Right lobe of liver (tissue), 6 donors: ENCODE measurements around the gene ZFP91. TPM values are rescaled to one million over a fixed set of nuclear protein-coding genes. Genes with fewer than 3 reads are reported as not detected.

ENCODE experiments used
- ATAC-seq, 4 donors: fragments of 200-7000 bp; cut with Tn5 transposase; one replicate each; pipeline ENCODE4 v1.9.1; 2020; ENCODE audit warnings: mild to moderate bottlenecking in 4 of 4, moderate library complexity in 4 of 4
- DNase-seq, 3 donors: peaks; one replicate each; pipeline ENCODE4 v3.0.0-alpha.2; 2020
- H3K27ac ChIP-seq, 3 donors: fragments of 200-600 bp; one replicate each; pipeline ENCODE4 v1.8.0; 2022
- H3K27me3 ChIP-seq, 2 donors: fragments of 200-600 bp; one replicate each; pipeline ENCODE4 v1.8.0; 2022
- H3K36me3 ChIP-seq, 4 donors: fragments of 200-600 bp; sonication (generic) in 1 of 4; one replicate each; pipeline versions ENCODE4 v1.5.1 to v1.8.0; 2017 to 2022; ENCODE audit warnings: control low read depth in 1 of 4
- H3K4me1 ChIP-seq, 4 donors: fragments of 200-600 bp; sonication (generic) in 1 of 4; one replicate each; pipeline versions ENCODE4 v1.5.1 to v1.8.0; 2017 to 2022; ENCODE audit warnings: control low read depth in 1 of 4
- H3K4me3 ChIP-seq, 3 donors: fragments of 200-600 bp; one replicate each; pipeline ENCODE4 v1.8.0; 2022
- H3K9me3 ChIP-seq, 4 donors: fragments of 200-600 bp; sonication (generic) in 1 of 4; one replicate each; pipeline versions ENCODE4 v1.5.1 to v1.8.0; 2017 to 2022; ENCODE audit warnings: control low read depth in 1 of 4
- POLR2A ChIP-seq: fragments of 450-650 bp; IDR thresholded peaks from one replicate; pipeline ENCODE4 v1.6.1; 2017; ENCODE audit warnings: antibody characterized with exemption, mild to moderate bottlenecking
- WGBS: methylation state at CpG from one replicate; pipeline ENCODE4 v1.1.6; 2018; ENCODE audit warnings: low coverage, low lambda C conversion rate; ENCODE audit not compliant: insufficient coverage; ENCODE audit errors: missing lambda C conversion rate; 5-methylcytosine and 5-hydroxymethylcytosine counted together
- intact Hi-C, 2 donors: fragments of 100-400 bp; cut with DNase I; formaldehyde crosslinking; loops; one replicate each; pipeline versions ENCODE4 v1.11.2 to v1.14.1; 2022
- total RNA-seq, 6 experiments: library from RNA; depleted of rRNA in 2 of 6; stranded (reverse); fragments of >200 nt in 2 of 6; fragmentation: NEBNext Ultra II Directional in 3 of 6; extraction: Animal tissue kit (Norgen Biotek cat#: 25700) in 3 of 6; gene quantifications; one replicate each; pipeline versions ENCODE4 v1.1.0 to v1.2.4, GENCODE V29; 2016 to 2023
- TF ChIP-seq, protein P1 (sequence below), 4 donors: fragments of 200-600 bp in 3 of 4; fragments of 450-650 bp in 1 of 4; IDR thresholded peaks; one replicate each; pipeline versions ENCODE4 v1.5.1 to v1.8.0; 2016 to 2022; ENCODE audit warnings: antibody characterized with exemption in 4 of 4, mild to moderate bottlenecking in 2 of 4
- donor health status: DM: no; HTN: yes; CAD: no.
- donor health status: DM: no; HTN: no; CAD: no.
- donor health status: DM: no; HTN: no; CAD: no.
- donor health status: DM: no; HTN: yes; CAD: no.
- donor health status: DM: no; HTN: yes; CAD: no.

ZFP91 gene
- total RNA-seq, 6 experiments from 2014 or later: 19.5 to 27.0 (median 24.3) TPM

DNA sequence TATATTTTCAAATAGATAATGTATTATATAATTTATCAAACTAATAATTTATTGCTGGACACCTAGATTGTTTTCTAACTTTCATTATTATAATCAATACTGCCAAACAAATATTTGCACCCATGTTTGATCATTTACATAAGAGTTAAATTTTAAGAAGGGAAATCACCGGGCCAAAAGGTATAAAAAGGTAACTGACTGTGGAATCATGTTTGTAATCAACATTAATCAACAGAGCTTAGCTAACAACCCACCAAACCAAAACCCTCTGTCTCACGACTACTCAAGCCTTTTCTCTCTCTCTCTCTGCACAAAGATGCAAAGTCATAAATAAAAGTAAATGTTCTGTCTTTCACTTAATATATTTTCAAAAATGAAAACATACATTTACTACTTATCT is 18.0 kb upstream of the ZFP91 start:
- intact Hi-C loops: no loop called here
- no peak overlapping the region for H3K27ac ChIP-seq
- peak; percentile 44 to 71 (median 60) for ATAC-seq

DNA sequence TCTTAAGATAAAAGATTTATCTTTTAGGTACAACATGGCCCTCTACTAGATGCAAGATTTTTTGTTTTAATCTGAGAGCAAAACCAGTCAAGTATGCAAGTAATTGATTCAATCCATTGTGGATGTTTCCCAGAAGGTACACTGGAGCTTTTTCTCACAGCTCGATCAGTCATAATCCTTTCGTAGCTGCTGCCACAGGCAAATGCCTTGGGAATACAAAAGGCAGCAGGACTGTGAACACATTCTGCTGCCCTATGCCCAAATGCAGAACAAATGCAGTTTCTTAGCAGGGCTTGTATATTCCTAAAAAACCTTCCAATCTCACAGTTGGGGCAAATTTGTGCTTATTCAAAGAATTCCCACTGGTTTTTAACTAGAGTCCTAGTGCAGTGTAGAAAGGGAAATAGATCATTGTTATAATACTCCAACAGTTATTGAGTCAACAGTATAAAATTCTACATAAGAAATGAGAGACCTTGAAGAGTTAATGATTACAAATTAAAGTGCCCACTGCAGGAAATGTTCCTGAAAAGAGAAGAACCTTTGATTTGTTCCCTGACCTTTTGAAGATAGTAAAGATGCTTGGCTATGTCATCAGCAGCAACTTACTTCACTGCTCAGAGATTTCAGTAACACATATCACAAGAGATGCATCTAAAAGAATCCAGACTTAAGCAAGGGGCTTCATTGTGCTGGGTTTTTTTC is 17.3 kb upstream of the ZFP91 start:
- ATAC-seq (peak; percentile 49 to 68 (median 57)), DNase-seq (no peak)
- Histone ChIP-seq H3K9me3 (no peaks in the 10 kb centered on the region), H3K4me3 (no peak overlapping the region), H3K36me3 (peaks cover 0 to 4% (median 0%) of the 10 kb centered on the region in 4 donors), H3K27me3 (no peaks in the 10 kb centered on the region), H3K4me1 (peaks cover 0 to 28% (median 14%) of the 10 kb centered on the region in 4 donors), H3K27ac (no peak overlapping the region)
- intact Hi-C loops: no loop called here
- WGBS: 27% methylated on average over 2 of the region's 2 CpGs
- TF ChIP-seq, protein P1, sequence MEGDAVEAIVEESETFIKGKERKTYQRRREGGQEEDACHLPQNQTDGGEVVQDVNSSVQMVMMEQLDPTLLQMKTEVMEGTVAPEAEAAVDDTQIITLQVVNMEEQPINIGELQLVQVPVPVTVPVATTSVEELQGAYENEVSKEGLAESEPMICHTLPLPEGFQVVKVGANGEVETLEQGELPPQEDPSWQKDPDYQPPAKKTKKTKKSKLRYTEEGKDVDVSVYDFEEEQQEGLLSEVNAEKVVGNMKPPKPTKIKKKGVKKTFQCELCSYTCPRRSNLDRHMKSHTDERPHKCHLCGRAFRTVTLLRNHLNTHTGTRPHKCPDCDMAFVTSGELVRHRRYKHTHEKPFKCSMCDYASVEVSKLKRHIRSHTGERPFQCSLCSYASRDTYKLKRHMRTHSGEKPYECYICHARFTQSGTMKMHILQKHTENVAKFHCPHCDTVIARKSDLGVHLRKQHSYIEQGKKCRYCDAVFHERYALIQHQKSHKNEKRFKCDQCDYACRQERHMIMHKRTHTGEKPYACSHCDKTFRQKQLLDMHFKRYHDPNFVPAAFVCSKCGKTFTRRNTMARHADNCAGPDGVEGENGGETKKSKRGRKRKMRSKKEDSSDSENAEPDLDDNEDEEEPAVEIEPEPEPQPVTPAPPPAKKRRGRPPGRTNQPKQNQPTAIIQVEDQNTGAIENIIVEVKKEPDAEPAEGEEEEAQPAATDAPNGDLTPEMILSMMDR (IDR thresholded peaks at IDR 0.05): no peak
- TF ChIP-seq POLR2A: no peak

More for the DNA sequence above, 18.0 kb upstream of the ZFP91 start:
- no peaks in the 10 kb centered on the region for H3K9me3 ChIP-seq
- no peaks in the 10 kb centered on the region for H3K27me3 ChIP-seq
- DNase-seq: no peak
- no peak overlapping the region for H3K4me3 ChIP-seq
- H3K36me3 ChIP-seq: peaks cover 0 to 4% (median 0%) of the 10 kb centered on the region in 4 donors
- 19% methylated on average over 2 of the region's 2 CpGs for WGBS
- H3K4me1 ChIP-seq: peaks cover 0 to 28% (median 14%) of the 10 kb centered on the region in 4 donors
- TF ChIP-seq POLR2A: no peak
- TF ChIP-seq, protein P1 (IDR thresholded peaks at IDR 0.05): no peak

DNA sequence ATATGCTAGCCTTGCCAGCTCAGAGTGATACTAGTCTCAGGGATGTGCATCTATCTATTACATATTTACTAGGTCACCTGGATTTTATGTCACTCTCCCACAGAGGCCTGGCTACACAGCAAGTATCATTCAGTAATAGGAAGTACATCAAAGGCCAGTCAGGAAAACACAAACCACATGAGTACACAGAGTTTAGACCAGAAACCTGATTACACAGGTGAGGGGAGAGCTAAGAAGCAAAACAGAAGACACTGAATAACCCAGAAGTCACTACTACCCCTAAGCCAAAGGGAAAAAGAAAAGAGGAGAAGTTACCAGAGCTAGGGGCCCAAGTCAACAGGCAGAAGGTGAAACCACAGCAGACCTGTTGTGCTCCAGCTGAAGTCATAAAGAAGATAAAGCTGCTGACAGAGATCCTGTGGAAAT is 16.5 kb upstream of the ZFP91 start:
- intact Hi-C loops: no loop called here
- TF ChIP-seq, protein P1 (IDR thresholded peaks at IDR 0.05): no peak
- TF ChIP-seq POLR2A: no peak

DNA sequence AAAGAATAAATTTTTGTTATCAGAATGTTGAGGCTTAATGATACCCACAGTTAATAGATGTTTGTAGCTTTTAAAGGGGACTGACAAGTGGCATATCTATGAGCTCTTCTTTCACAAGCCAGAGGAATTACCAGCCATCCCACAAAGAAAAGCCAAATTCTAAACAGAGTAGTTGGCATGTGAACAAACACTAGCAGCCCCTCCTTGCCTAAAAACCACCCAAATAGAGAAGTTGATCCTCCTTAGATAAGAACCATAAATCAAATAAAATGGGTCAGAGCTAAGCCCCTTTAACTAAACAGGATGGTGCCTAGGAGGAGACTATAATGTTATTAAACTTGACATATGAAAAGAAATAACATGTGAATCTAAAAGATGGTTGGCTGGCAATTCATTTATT is 14.6 kb upstream of the ZFP91 start:
- intact Hi-C loops: no loop called here
- peaks cover 0 to 11% (median 2%) of the 10 kb centered on the region in 4 donors for H3K36me3 ChIP-seq

More for the DNA sequence above, 16.5 kb upstream of the ZFP91 start:
- H3K27ac ChIP-seq: no peak overlapping the region
- no peaks in the 10 kb centered on the region for H3K9me3 ChIP-seq
- peaks cover 0 to 28% (median 14%) of the 10 kb centered on the region in 4 donors for H3K4me1 ChIP-seq
- DNase-seq (no peak), ATAC-seq (peak; percentile 56 to 79 (median 64))
- H3K27me3 ChIP-seq: no peaks in the 10 kb centered on the region
- no peak overlapping the region for H3K4me3 ChIP-seq
- H3K36me3 ChIP-seq: peaks cover 0 to 5% (median 2%) of the 10 kb centered on the region in 4 donors

More for the DNA sequence above, 14.6 kb upstream of the ZFP91 start:
- H3K4me1 ChIP-seq: peaks cover 0 to 28% (median 14%) of the 10 kb centered on the region in 4 donors
- H3K27ac ChIP-seq: no peak overlapping the region
- DNase-seq (no peak), ATAC-seq (no peak)
- TF ChIP-seq POLR2A: no peak
- TF ChIP-seq, protein P1 (IDR thresholded peaks at IDR 0.05): no peak
- no peak overlapping the region for H3K4me3 ChIP-seq
- H3K9me3 ChIP-seq: no peaks in the 10 kb centered on the region
- H3K27me3 ChIP-seq: no peaks in the 10 kb centered on the region
